Fibroblast of mammary gland (primary cell): ENCODE data around the gene DHH.
A peak's percentile ranks its signal among the peaks of the same experiment; 100 is the strongest.

Source experiments
- DNase-seq: peaks from one replicate; pipeline ENCODE4 v3.0.0-alpha.2; 2010; ENCODE audit warnings: low read depth
- H3K4me3 ChIP-seq: 2 replicates; pipeline ENCODE4 v1.5.1; 2011; ENCODE audit warnings: low read depth, mild to moderate bottlenecking, low read length, moderate library complexity; ENCODE audit not compliant: control insufficient read depth
- CTCF ChIP-seq: conservative IDR thresholded peaks from 2 replicates; pipeline ENCODE4 v1.5.1; 2011; ENCODE audit warnings: low read depth, low read length, inconsistent platforms; ENCODE audit not compliant: control insufficient read depth, insufficient read depth

Gene DHH

DNA sequence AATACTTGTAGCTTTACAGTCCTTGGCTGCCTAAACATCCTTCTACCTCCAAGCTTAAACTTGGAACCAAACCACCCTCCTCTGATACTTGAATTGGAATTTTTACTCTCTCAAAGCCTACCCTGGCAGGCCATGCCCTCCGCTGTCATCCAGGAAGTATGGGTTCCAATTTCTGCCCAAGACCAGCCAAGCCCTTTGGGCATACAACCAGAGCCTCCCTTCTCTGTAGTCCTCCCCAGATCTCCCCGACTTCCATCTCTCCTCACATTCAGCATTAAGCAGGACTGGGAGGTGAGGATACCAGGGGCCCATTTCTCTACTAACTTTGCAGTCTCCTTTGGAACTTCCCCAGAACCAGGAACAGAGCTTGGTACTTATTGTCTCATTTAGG, 369 bp upstream of the DHH start:
- no peak overlapping the region for H3K4me3 ChIP-seq
- TF ChIP-seq CTCF = no peak
- no peak for DNase-seq

DNA sequence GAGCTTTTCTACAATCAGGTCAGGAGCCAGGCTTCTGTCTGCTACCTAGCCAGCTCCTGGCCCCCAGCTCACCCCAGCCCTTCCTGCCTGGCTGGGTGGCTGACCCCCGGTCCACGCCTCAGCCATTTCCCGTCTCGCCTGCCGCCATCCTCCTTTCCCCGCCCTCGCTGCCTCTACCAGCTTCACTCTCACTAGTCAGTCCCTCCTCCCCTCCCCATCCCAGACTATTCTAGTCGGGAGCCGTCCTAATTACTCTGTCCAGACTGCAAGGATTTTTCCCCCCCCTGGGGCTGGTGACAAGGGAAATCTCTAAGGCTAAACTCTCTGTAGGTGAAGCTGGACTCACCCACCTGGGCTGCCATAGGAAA, 825 bp downstream of the DHH start:
- no peak for TF ChIP-seq CTCF
- H3K4me3 ChIP-seq = no peak overlapping the region

GRCh38 chr12:49092816-49093406, 1.7 kb downstream of the DHH start:
- no peak overlapping the region for H3K4me3 ChIP-seq
- TF ChIP-seq CTCF = no peak
- no peak for DNase-seq

More for the DNA sequence above, 825 bp downstream of the DHH start:
- DNase-seq = no peak

DNA sequence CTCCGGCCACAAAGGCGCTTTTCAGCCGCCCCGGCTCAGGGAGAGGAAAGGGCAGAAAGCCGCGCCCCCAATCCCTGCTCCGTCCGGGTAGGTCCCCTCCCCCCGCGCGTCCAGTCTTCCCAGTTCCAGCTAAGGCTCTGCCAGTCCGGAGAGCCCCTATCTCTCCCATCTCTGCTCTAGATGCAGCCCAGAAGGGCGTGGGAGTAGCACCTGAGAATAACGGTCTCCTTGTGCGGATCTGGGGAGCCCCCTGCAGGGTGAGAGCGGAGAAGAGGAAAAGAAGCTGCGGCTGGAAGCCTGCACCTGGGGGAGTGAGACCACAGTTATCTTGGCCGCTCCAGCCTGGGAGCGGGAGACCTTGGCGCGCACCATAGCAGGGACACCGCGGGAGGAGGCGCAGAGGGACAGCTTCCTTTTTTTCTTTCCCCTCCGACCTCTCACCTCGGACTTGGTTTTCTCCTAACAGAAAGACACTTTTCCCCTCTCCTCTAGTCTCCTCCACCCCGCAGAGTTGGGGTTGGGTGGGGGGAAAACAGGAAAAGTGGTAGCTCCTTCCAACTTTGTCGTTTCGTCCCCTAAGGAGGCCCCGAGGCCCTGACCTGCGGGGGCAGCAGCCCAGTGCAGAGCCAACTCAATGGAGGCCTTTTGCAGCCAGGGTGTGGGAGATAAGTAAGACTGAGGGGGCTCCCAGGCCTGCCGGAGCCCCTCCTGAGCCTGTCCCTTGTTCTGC, 2.4 kb downstream of the DHH start:
- peak; percentile 41 for TF ChIP-seq CTCF
- DNase-seq = peak; percentile 41
- H3K4me3 ChIP-seq = peak overlapping the region; percentile 28

- no peak for DNase-seq
- H3K4me3 ChIP-seq = peak overlapping the region; percentile 28
- no peak for TF ChIP-seq CTCF
These were observed 2.8 kb downstream of the DHH start for GRCh38 chr12:49091836-49092085.

DNA sequence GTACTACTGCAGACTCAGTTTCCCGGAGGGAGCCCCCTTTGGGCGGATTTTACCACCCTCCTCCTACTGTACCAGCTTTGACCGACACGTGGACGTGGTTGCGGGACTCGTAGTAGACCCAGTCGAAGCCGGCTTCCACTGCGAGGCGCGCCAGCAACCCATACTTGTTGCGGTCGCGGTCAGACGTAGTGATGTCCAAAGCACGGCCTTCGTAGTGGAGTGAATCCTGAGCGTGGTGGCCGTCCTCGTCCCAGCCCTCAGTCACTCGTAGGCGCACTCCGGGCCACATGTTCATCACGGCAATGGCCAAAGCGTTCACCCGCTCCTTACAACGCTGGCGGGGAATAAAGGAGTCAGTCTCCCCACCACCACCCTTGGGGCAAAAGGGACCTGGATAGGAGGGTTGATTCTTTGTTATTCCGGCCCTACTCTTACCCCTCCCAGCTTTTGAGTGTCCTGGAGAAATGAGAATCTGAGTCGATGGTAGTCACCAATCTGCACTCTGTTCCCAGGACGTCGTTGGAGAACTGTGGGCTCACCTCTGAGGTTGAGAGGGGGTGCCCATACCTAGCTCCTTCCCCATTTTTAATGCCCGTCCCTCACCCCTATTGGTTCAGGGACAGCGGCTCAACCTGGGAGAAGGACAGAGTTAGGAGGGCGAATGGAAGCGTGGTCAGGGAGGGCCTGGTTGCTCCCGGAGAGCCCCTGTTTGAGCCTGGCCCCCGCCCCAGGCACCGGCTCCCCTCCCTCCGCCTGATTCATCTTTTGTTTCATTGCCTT, 3.4 kb downstream of the DHH start:
- TF ChIP-seq CTCF = no peak
- no peak overlapping the region for H3K4me3 ChIP-seq
- DNase-seq = no peak
